ENCODE measurements around the gene PELI1. TPM values are rescaled to one million over a fixed set of nuclear protein-coding genes. Genes with fewer than 3 reads are reported as not detected.

The PELI1 gene
- total and polyA plus RNA-seq, 4 experiments from 2014 or later = 11.3 to 40.5 (median 26.1) TPM

GRCh38 chr2:64063924-64064331 lies 80.3 kb downstream of the PELI1 start:
- POLR2A ChIA-PET (ENCODE audit: partially characterized antibody) = interaction anchor here (1.3 kb wide), 1 partner anchor 12 kb away, joined by 3 read pairs; no protein-coding TSS in a partner anchor
- Histone ChIP-seq H3K36me3 (ENCODE audit: insufficient read depth, low read length) (no peaks in the 10 kb centered on the region), H3K27me3 (ENCODE audit: insufficient read depth, low read length) (no peaks in the 10 kb centered on the region), H3K4me3 (ENCODE audit: low read length in 2 of 2) (no peak overlapping the region), H3K4me1 (ENCODE audit: insufficient read depth, low read length) (peaks cover 19% of the 10 kb centered on the region), H3K27ac (ENCODE audit: low read depth, low read length) (no peak overlapping the region), H3K9me3 (ENCODE audit: control insufficient read depth in 1 of 2, low read length in 2 of 2) (no peaks in the 10 kb centered on the region)
- intact Hi-C loops (cut with micrococcal nuclease) = no loop called here
- H3K27me3 Mint-ChIP-seq = no peaks in the 10 kb centered on the region
- H3K4me1 Mint-ChIP-seq = peaks cover 14 to 30% (median 19%) of the 10 kb centered on the region in 4 donors
- peak overlapping the region; percentile 57 to 88 (median 71) for H3K27ac Mint-ChIP-seq
- DNase-seq = no peak
- CTCF ChIA-PET (ENCODE audit: partially characterized antibody) = interaction anchor here (1.1 to 1.9 kb wide), 5 partner anchors 14 to 267 kb away, joined by 3 to 9 read pairs (median 4); no protein-coding TSS in a partner anchor
- H3K4me3 Mint-ChIP-seq = peak overlapping the region in 2 of 8 donors; percentile 53
- H3K9me3 Mint-ChIP-seq = peaks cover 0 to 2% (median 0%) of the 10 kb centered on the region in 8 donors
- no peaks in the 10 kb centered on the region for H3K36me3 Mint-ChIP-seq

DNA sequence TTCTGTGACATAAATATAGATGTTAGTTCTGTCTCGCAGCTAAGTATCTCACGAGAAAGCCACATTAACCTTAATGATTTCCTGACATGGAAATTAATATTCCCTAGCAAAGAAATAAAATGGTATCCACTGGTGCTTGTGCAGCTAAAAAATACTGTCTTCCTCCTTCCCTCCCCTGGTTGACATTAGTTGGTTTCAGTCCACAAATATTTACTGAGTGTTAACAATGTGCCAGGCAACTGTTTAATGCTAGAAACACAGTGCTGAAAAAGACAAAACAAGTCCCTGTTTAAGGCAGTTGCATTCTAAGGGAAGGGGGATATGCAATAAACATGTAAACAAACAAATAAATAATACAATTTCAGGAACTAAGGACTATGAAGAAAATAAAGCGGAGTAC lies 80.8 kb downstream of the PELI1 start:
- Mint-ChIP-seq H3K27ac (peak overlapping the region; percentile 26 to 88 (median 72)), H3K9me3 (peaks cover 0 to 2% (median 0%) of the 10 kb centered on the region in 8 donors), H3K4me3 (peak overlapping the region in 1 of 8 donors; percentile 53), H3K27me3 (no peaks in the 10 kb centered on the region), H3K4me1 (peaks cover 14 to 30% (median 19%) of the 10 kb centered on the region in 4 donors), H3K36me3 (no peaks in the 10 kb centered on the region)
- ChIA-PET CTCF (ENCODE audit: partially characterized antibody) (interaction anchor here (1.0 to 1.8 kb wide), 3 partner anchors 263 to 425 kb away, joined by 3 to 4 read pairs (median 3); no protein-coding TSS in a partner anchor), POLR2A (ENCODE audit: partially characterized antibody) (interaction anchor here (1.3 kb wide), 1 partner anchor 11 kb away, joined by 3 read pairs; no protein-coding TSS in a partner anchor)
- Histone ChIP-seq H3K9me3 (ENCODE audit: control insufficient read depth in 1 of 2, low read length in 2 of 2) (no peaks in the 10 kb centered on the region), H3K36me3 (ENCODE audit: insufficient read depth, low read length) (no peaks in the 10 kb centered on the region), H3K4me1 (ENCODE audit: insufficient read depth, low read length) (peaks cover 19% of the 10 kb centered on the region), H3K4me3 (ENCODE audit: low read length in 2 of 2) (no peak overlapping the region), H3K27ac (ENCODE audit: low read depth, low read length) (no peak overlapping the region), H3K27me3 (ENCODE audit: insufficient read depth, low read length) (no peaks in the 10 kb centered on the region)
- intact Hi-C loops (cut with micrococcal nuclease) = no loop called here
- no peak for DNase-seq

DNA sequence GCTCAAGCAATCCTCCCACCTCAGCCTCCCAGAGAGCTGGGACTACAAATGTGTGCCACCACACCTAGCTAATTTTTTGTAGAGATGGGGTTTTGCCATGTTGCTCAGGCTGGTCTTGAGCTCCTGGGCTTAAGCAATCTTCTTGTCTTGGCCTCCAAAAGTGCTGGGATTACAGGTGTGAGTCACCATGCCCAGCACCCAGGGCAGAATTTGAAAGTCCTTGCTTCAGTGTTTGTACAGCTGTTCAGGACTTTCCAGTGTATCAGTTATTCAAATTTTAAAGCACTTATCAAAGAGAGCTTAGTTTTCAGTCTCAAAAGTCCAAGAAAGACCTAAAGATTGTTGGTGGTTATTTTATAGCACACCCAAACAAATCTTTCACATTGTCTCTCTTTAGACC lies 81.4 kb downstream of the PELI1 start:
- POLR2A ChIA-PET (ENCODE audit: partially characterized antibody) = no interaction called here
- Mint-ChIP-seq H3K36me3 (no peaks in the 10 kb centered on the region), H3K4me3 (no peak overlapping the region), H3K27ac (peak overlapping the region in 6 of 7 donors; percentile 1 to 88 (median 64)), H3K4me1 (peaks cover 14 to 30% (median 19%) of the 10 kb centered on the region in 4 donors), H3K27me3 (no peaks in the 10 kb centered on the region), H3K9me3 (peaks cover 0 to 2% (median 0%) of the 10 kb centered on the region in 8 donors)
- H3K4me3 ChIP-seq (ENCODE audit: low read length in 2 of 2) = no peak overlapping the region
- H3K9me3 ChIP-seq (ENCODE audit: control insufficient read depth in 1 of 2, low read length in 2 of 2) = no peaks in the 10 kb centered on the region
- CTCF ChIA-PET (ENCODE audit: partially characterized antibody) = interaction anchor here (1.0 to 1.5 kb wide), 4 partner anchors 9 to 426 kb away, joined by 3 to 5 read pairs (median 4); no protein-coding TSS in a partner anchor
- H3K4me1 ChIP-seq (ENCODE audit: insufficient read depth, low read length) = peaks cover 19% of the 10 kb centered on the region
- no peak overlapping the region for H3K27ac ChIP-seq (ENCODE audit: low read depth, low read length)
- H3K27me3 ChIP-seq (ENCODE audit: insufficient read depth, low read length) = no peaks in the 10 kb centered on the region
- no peaks in the 10 kb centered on the region for H3K36me3 ChIP-seq (ENCODE audit: insufficient read depth, low read length)
- intact Hi-C loops (cut with micrococcal nuclease) = no loop called here
- no peak for DNase-seq

- DNase-seq = no peak
- peaks cover 6% of the 10 kb centered on the region for H3K4me1 ChIP-seq (ENCODE audit: insufficient read depth, low read length)
- no peak overlapping the region for H3K4me3 Mint-ChIP-seq
- H3K27ac Mint-ChIP-seq = no peak overlapping the region
- peaks cover 9 to 26% (median 17%) of the 10 kb centered on the region in 4 donors for H3K4me1 Mint-ChIP-seq
- H3K9me3 ChIP-seq (ENCODE audit: control insufficient read depth in 1 of 2, low read length in 2 of 2) = no peaks in the 10 kb centered on the region
- intact Hi-C loops (cut with micrococcal nuclease) = no loop called here
- H3K27ac ChIP-seq (ENCODE audit: low read depth, low read length) = no peak overlapping the region
- H3K27me3 Mint-ChIP-seq = no peaks in the 10 kb centered on the region
- no peak overlapping the region for H3K4me3 ChIP-seq (ENCODE audit: low read length in 2 of 2)
- no peaks in the 10 kb centered on the region for H3K36me3 ChIP-seq (ENCODE audit: insufficient read depth, low read length)
- CTCF ChIA-PET (ENCODE audit: partially characterized antibody) = interaction anchor here (1.6 to 3.1 kb wide), 2 partner anchors 269 to 429 kb away, joined by 6 to 12 read pairs; no protein-coding TSS in a partner anchor
- H3K9me3 Mint-ChIP-seq = peaks cover 0 to 2% (median 0%) of the 10 kb centered on the region in 8 donors
- H3K27me3 ChIP-seq (ENCODE audit: insufficient read depth, low read length) = no peaks in the 10 kb centered on the region
- H3K36me3 Mint-ChIP-seq = no peaks in the 10 kb centered on the region
- POLR2A ChIA-PET (ENCODE audit: partially characterized antibody) = no interaction called here
These were observed 85.0 kb downstream of the PELI1 start for GRCh38 chr2:64059270-64059669.

- Mint-ChIP-seq H3K36me3 (no peaks in the 10 kb centered on the region), H3K4me3 (no peak overlapping the region), H3K27ac (no peak overlapping the region), H3K4me1 (peaks cover 9 to 34% (median 20%) of the 10 kb centered on the region in 4 donors), H3K27me3 (no peaks in the 10 kb centered on the region), H3K9me3 (peaks cover 0 to 2% (median 0%) of the 10 kb centered on the region in 8 donors)
- H3K4me1 ChIP-seq (ENCODE audit: insufficient read depth, low read length) = peaks cover 19% of the 10 kb centered on the region
- CTCF ChIA-PET (ENCODE audit: partially characterized antibody) = interaction anchor here (1.1 to 3.1 kb wide), 4 partner anchors 8 to 432 kb away, joined by 5 to 12 read pairs (median 8); no protein-coding TSS in a partner anchor
- H3K36me3 ChIP-seq (ENCODE audit: insufficient read depth, low read length) = no peaks in the 10 kb centered on the region
- intact Hi-C loops (cut with micrococcal nuclease) = no loop called here
- no peak overlapping the region for H3K4me3 ChIP-seq (ENCODE audit: low read length in 2 of 2)
- POLR2A ChIA-PET (ENCODE audit: partially characterized antibody) = interaction anchor here (0.8 kb wide), 1 partner anchor 149 kb away, joined by 3 read pairs; no protein-coding TSS in a partner anchor
- no peak for DNase-seq
- H3K9me3 ChIP-seq (ENCODE audit: control insufficient read depth in 1 of 2, low read length in 2 of 2) = no peaks in the 10 kb centered on the region
- H3K27ac ChIP-seq (ENCODE audit: low read depth, low read length) = no peak overlapping the region
- H3K27me3 ChIP-seq (ENCODE audit: insufficient read depth, low read length) = no peaks in the 10 kb centered on the region
These were observed 88.2 kb downstream of the PELI1 start for GRCh38 chr2:64056021-64056420.

DNA sequence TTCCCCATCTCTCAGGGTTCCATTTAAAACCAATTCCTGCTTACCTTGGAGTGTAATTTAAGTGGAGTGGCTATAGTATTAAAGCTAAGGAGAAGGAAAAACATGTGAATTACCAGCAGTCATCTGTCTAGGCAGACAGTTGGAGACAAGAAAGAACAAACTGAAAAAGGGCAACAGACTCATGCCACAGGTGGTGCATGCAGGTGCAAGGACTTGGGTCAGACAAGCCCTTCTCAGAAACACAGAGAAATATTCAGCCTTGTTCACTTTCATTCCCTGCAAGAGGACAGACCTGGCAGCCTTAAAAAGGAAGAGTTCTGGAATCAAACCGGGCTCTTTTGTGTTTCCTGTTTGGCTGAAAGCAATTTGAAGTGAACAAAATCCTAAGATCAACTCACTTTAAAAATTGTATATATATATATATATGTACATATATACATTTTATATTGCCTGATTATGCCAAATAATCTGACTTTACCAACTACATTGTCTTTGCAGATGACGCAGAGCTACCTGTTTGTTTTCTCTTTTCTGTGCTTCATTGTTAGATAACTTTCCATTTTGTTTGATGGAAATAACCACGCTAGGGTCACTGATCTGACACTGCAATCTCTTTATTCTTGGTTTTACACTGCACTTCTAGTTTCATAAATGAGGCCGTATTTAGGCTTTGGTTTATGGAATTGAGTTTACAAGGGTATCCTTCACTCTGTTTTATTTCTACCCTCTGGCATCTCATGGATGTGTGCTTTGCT lies 89.9 kb downstream of the PELI1 start:
- Mint-ChIP-seq H3K27me3 (no peaks in the 10 kb centered on the region), H3K4me3 (peak overlapping the region in 1 of 8 donors; percentile 13), H3K27ac (peak overlapping the region in 1 of 7 donors; percentile 73), H3K36me3 (no peaks in the 10 kb centered on the region), H3K9me3 (no peaks in the 10 kb centered on the region), H3K4me1 (peaks cover 15 to 41% (median 28%) of the 10 kb centered on the region in 4 donors)
- no peaks in the 10 kb centered on the region for H3K36me3 ChIP-seq (ENCODE audit: insufficient read depth, low read length)
- H3K4me1 ChIP-seq (ENCODE audit: insufficient read depth, low read length) = peaks cover 27% of the 10 kb centered on the region
- ChIA-PET CTCF (ENCODE audit: partially characterized antibody) (interaction anchor here (0.8 to 11.9 kb wide), 4 partner anchors 8 to 434 kb away, joined by 3 to 341 read pairs (median 8); no protein-coding TSS in a partner anchor), POLR2A (ENCODE audit: partially characterized antibody) (interaction anchor here (1.4 kb wide), 1 partner anchor 276 kb away, joined by 4 read pairs; no protein-coding TSS in a partner anchor)
- no peaks in the 10 kb centered on the region for H3K27me3 ChIP-seq (ENCODE audit: insufficient read depth, low read length)
- no peak overlapping the region for H3K27ac ChIP-seq (ENCODE audit: low read depth, low read length)
- no peak for DNase-seq
- H3K4me3 ChIP-seq (ENCODE audit: low read length in 2 of 2) = no peak overlapping the region
- intact Hi-C loops (cut with micrococcal nuclease) = no loop called here
- H3K9me3 ChIP-seq (ENCODE audit: control insufficient read depth in 1 of 2, low read length in 2 of 2) = no peaks in the 10 kb centered on the region
